ENCODE results near the gene HPCA.

HPCA gene

DNA sequence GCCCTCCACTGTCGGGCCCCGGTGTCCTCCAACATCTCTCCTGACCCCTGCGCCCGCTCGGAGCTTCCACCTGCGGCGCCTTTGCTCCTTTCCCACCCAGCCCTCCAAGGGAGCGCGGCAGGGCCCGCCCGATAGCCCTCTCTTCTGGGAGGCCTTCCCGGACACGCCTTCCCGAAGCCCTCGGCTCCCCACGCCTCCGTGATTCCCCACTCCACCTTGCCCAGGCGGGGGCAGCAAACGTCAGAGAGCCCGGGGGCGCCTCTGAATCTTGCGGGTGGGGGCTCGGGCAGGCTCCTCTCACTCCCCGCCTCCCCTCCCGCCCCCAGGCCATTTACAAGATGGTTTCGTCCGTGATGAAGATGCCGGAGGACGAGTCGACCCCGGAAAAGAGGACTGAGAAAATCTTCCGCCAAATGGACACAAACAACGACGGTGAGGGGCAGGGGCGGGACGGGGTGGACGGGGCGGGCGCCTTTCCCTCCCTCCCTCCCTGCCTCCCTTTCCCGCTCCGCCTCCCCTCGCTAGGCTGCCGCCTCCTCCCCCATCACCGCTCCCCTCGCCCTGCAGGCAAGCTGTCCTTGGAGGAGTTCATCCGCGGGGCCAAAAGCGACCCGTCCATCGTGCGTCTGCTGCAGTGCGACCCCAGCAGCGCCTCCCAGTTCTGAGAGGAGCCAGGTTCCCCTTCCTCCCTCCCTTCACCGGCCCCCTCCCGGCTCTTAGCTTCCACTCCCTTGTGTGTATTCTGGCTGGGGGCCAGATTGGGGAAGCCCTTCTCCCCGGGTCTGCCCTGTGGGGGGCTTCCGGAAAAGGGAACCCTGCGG, 7.1 kb downstream of the HPCA start:
- H3K9me3 Mint-ChIP-seq = no peaks in the 10 kb centered on the region
- H3K36me3 Mint-ChIP-seq (ENCODE audit: low read depth) = no peaks in the 10 kb centered on the region
- peak overlapping the region; percentile 82 to 93 (median 88) for H3K27ac Mint-ChIP-seq
- H3K4me1 Mint-ChIP-seq = peaks cover 14% of the 10 kb centered on the region
- H3K27me3 Mint-ChIP-seq (ENCODE audit: low read depth) = peaks cover 62% of the 10 kb centered on the region
- H3K4me3 Mint-ChIP-seq = peak overlapping the region; percentile 83 to 85 (median 84)
- TF ChIP-seq, protein P1, sequence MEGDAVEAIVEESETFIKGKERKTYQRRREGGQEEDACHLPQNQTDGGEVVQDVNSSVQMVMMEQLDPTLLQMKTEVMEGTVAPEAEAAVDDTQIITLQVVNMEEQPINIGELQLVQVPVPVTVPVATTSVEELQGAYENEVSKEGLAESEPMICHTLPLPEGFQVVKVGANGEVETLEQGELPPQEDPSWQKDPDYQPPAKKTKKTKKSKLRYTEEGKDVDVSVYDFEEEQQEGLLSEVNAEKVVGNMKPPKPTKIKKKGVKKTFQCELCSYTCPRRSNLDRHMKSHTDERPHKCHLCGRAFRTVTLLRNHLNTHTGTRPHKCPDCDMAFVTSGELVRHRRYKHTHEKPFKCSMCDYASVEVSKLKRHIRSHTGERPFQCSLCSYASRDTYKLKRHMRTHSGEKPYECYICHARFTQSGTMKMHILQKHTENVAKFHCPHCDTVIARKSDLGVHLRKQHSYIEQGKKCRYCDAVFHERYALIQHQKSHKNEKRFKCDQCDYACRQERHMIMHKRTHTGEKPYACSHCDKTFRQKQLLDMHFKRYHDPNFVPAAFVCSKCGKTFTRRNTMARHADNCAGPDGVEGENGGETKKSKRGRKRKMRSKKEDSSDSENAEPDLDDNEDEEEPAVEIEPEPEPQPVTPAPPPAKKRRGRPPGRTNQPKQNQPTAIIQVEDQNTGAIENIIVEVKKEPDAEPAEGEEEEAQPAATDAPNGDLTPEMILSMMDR (IDR thresholded peaks at IDR 0.05; ENCODE audit: unreplicated experiment in 3 of 3) = peak; percentile 25 to 60 (median 39)

GRCh38 chr1:32894019-32894600, 7.8 kb downstream of the HPCA start:
- peaks cover 14% of the 10 kb centered on the region for H3K4me1 Mint-ChIP-seq
- H3K36me3 Mint-ChIP-seq (ENCODE audit: low read depth) = no peaks in the 10 kb centered on the region
- H3K27me3 Mint-ChIP-seq (ENCODE audit: low read depth) = peaks cover 61% of the 10 kb centered on the region
- TF ChIP-seq, protein P1 (IDR thresholded peaks at IDR 0.05; ENCODE audit: unreplicated experiment in 3 of 3) = no peak
- H3K27ac Mint-ChIP-seq = peak overlapping the region; percentile 82 to 93 (median 88)
- H3K4me3 Mint-ChIP-seq = peak overlapping the region; percentile 83 to 85 (median 84)
- H3K9me3 Mint-ChIP-seq = no peaks in the 10 kb centered on the region

GRCh38 chr1:32894681-32895080, 8.4 kb downstream of the HPCA start:
- Mint-ChIP-seq H3K4me1 (peaks cover 14% of the 10 kb centered on the region), H3K36me3 (ENCODE audit: low read depth) (no peaks in the 10 kb centered on the region), H3K27ac (peak overlapping the region in 1 of 3 experiments; percentile 82), H3K27me3 (ENCODE audit: low read depth) (peaks cover 61% of the 10 kb centered on the region), H3K4me3 (no peak overlapping the region), H3K9me3 (no peaks in the 10 kb centered on the region)
- TF ChIP-seq, protein P1 (IDR thresholded peaks at IDR 0.05; ENCODE audit: unreplicated experiment in 3 of 3) = no peak

DNA sequence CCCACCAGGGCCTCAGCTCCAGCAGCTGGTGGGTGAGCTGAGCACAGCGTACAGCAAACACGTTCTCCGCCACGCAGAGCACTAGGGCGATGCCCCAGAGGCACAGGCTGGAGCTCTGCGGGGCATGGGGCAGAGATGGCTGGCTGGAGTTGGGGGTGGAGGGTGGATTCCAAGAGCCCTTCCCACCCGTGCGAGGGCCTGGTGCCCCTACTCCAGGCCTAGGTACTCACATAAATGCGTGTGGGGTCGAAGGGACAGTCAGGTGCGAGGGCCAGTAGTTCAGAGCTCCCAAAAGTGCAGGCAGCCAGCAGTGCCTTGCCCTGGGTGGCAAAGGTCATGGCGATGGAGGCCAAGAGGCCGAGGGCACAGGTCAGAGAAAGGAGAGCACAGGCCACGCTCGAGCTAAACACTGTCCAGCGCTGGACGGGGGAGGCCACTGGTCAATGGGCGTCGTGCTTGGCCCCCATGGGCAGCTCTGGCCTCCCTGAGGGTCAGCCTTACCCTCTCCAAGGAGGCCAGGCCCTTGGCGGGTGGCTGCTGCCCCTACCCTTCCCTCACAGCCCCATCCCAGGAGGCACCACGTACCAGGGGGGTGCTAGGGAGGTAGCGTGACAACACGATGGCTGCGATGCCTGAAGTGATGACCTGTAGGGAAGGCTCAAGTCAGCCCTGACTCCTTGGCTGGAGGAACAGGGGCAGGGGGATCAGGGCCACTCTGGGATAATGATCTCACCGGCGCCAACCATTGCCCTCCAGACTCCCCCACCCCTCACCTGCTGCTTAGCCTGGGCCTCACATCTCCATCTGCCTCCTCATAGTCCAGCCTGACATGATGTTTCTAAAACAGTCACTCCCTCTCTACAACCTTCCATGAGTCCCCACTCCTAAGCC, 9.3 kb downstream of the HPCA start:
- H3K27ac Mint-ChIP-seq = peak overlapping the region in 1 of 3 experiments; percentile 16
- no peaks in the 10 kb centered on the region for H3K36me3 Mint-ChIP-seq (ENCODE audit: low read depth)
- peaks cover 14% of the 10 kb centered on the region for H3K4me1 Mint-ChIP-seq
- H3K27me3 Mint-ChIP-seq (ENCODE audit: low read depth) = peaks cover 60% of the 10 kb centered on the region
- H3K9me3 Mint-ChIP-seq = no peaks in the 10 kb centered on the region
- peak overlapping the region; percentile 4 to 58 (median 37) for H3K4me3 Mint-ChIP-seq
- TF ChIP-seq, protein P1 (IDR thresholded peaks at IDR 0.05; ENCODE audit: unreplicated experiment in 3 of 3) = no peak

- H3K27me3 Mint-ChIP-seq (ENCODE audit: low read depth) = peaks cover 54% of the 10 kb centered on the region
Observed at GRCh38 chr1:32896451-32896850, 10.2 kb downstream of the HPCA start.

More at GRCh38 chr1:32896451-32896850, 10.2 kb downstream of the HPCA start:
- peak overlapping the region in 2 of 3 experiments; percentile 16 to 63 for H3K27ac Mint-ChIP-seq
- no peaks in the 10 kb centered on the region for H3K9me3 Mint-ChIP-seq
- TF ChIP-seq, protein P1 (IDR thresholded peaks at IDR 0.05; ENCODE audit: unreplicated experiment in 3 of 3) = no peak
- peaks cover 14% of the 10 kb centered on the region for H3K4me1 Mint-ChIP-seq
- peak overlapping the region in 1 of 3 experiments; percentile 32 for H3K4me3 Mint-ChIP-seq
- no peaks in the 10 kb centered on the region for H3K36me3 Mint-ChIP-seq (ENCODE audit: low read depth)

All from nephron (organoid).